Measurements from ENCODE around the gene DLG2. TPM values are rescaled to one million over a fixed set of nuclear protein-coding genes. Genes with fewer than 3 reads are reported as not detected.

Gene DLG2
- total and polyA plus RNA-seq, 7 donors, result 0.60 to 25.8 (median 9.7) TPM; not detected in 1

GRCh38 chr11:84626256-84626655, 1000.9 kb downstream of the DLG2 start:
- no peaks in the 10 kb centered on the region for H3K27me3 ChIP-seq
- no peak overlapping the region for H3K27ac ChIP-seq
- H3K36me3 ChIP-seq, result no peaks in the 10 kb centered on the region
- H3K4me1 ChIP-seq, result no peaks in the 10 kb centered on the region
- no peak for DNase-seq
- TF ChIP-seq POLR2A (IDR thresholded peaks at IDR 0.05), result no peak
- no peak for TF ChIP-seq EP300 (IDR thresholded peaks at IDR 0.05)
- TF ChIP-seq POLR2AphosphoS5 (IDR thresholded peaks at IDR 0.05), result no peak
- TF ChIP-seq CTCF (IDR thresholded peaks at IDR 0.05), result no peak
- no peaks in the 10 kb centered on the region for H3K9me3 ChIP-seq
- no peak overlapping the region for H3K4me3 ChIP-seq
- intact Hi-C loops (cut with DNase I), result no loop called here

GRCh38 chr11:84612645-84613044, 1014.5 kb downstream of the DLG2 start:
- DNase-seq, result no peak
- intact Hi-C loops (cut with DNase I), result no loop called here
- TF ChIP-seq CTCF (IDR thresholded peaks at IDR 0.05) (no peak), POLR2A (IDR thresholded peaks at IDR 0.05) (no peak), POLR2AphosphoS5 (IDR thresholded peaks at IDR 0.05) (no peak), EP300 (IDR thresholded peaks at IDR 0.05) (no peak)
- Histone ChIP-seq H3K27ac (no peak overlapping the region), H3K4me1 (peaks cover 0 to 13% (median 0%) of the 10 kb centered on the region in 4 donors), H3K9me3 (no peaks in the 10 kb centered on the region), H3K27me3 (no peaks in the 10 kb centered on the region), H3K36me3 (no peaks in the 10 kb centered on the region), H3K4me3 (no peak overlapping the region)
- WGBS, 2 donors, result 87 to 88% methylated on average over 2 of the region's 2 CpGs

GRCh38 chr11:84608837-84609196, 1018.3 kb downstream of the DLG2 start:
- H3K27ac ChIP-seq, result no peak overlapping the region
- H3K36me3 ChIP-seq, result no peaks in the 10 kb centered on the region
- 96 to 97% methylated on average over 2 of the region's 2 CpGs for WGBS, 2 donors
- intact Hi-C loops (cut with DNase I), result no loop called here
- H3K27me3 ChIP-seq, result no peaks in the 10 kb centered on the region
- TF ChIP-seq POLR2AphosphoS5 (IDR thresholded peaks at IDR 0.05), result no peak
- no peak for TF ChIP-seq EP300 (IDR thresholded peaks at IDR 0.05)
- TF ChIP-seq CTCF (IDR thresholded peaks at IDR 0.05), result no peak
- no peak for TF ChIP-seq POLR2A (IDR thresholded peaks at IDR 0.05)
- H3K9me3 ChIP-seq, result no peaks in the 10 kb centered on the region
- no peak overlapping the region for H3K4me3 ChIP-seq
- H3K4me1 ChIP-seq, result peaks cover 0 to 13% (median 0%) of the 10 kb centered on the region in 4 donors
- no peak for DNase-seq

GRCh38 chr11:84607975-84608836, 1018.9 kb downstream of the DLG2 start:
- DNase-seq, result no peak
- Histone ChIP-seq H3K36me3 (no peaks in the 10 kb centered on the region), H3K4me1 (peaks cover 0 to 13% (median 0%) of the 10 kb centered on the region in 4 donors), H3K27ac (no peak overlapping the region), H3K27me3 (no peaks in the 10 kb centered on the region), H3K4me3 (no peak overlapping the region), H3K9me3 (no peaks in the 10 kb centered on the region)
- 80 to 83% methylated on average over 5 of the region's 5 CpGs for WGBS, 2 donors
- intact Hi-C loops (cut with DNase I), result no loop called here
- no peak for TF ChIP-seq POLR2AphosphoS5 (IDR thresholded peaks at IDR 0.05)
- no peak for TF ChIP-seq EP300 (IDR thresholded peaks at IDR 0.05)
- no peak for TF ChIP-seq POLR2A (IDR thresholded peaks at IDR 0.05)
- TF ChIP-seq CTCF (IDR thresholded peaks at IDR 0.05), result no peak

- no peak for TF ChIP-seq POLR2A (IDR thresholded peaks at IDR 0.05)
- TF ChIP-seq CTCF (IDR thresholded peaks at IDR 0.05), result no peak
- TF ChIP-seq EP300 (IDR thresholded peaks at IDR 0.05), result no peak
- TF ChIP-seq POLR2AphosphoS5 (IDR thresholded peaks at IDR 0.05), result no peak
- intact Hi-C loops (cut with DNase I), result no loop called here
- no peak for DNase-seq
Measured at GRCh38 chr11:84594602-84595001, 1032.5 kb downstream of the DLG2 start.

More at GRCh38 chr11:84594602-84595001, 1032.5 kb downstream of the DLG2 start:
- H3K27me3 ChIP-seq, result no peaks in the 10 kb centered on the region
- H3K27ac ChIP-seq, result no peak overlapping the region
- H3K4me1 ChIP-seq, result no peaks in the 10 kb centered on the region
- H3K9me3 ChIP-seq, result no peaks in the 10 kb centered on the region
- H3K36me3 ChIP-seq, result no peaks in the 10 kb centered on the region
- H3K4me3 ChIP-seq, result no peak overlapping the region

Measured in sigmoid colon (tissue), 7 donors.